ENCODE measurements around the gene PRKCH.

- TF ChIP-seq NRF1 (conservative IDR thresholded peaks at IDR 0.05; ENCODE audit: low read depth, low read length) (no peak), CTCF (IDR thresholded peaks at IDR 0.05 in 2 of 3, conservative IDR thresholded peaks at IDR 0.05 in 1 of 3; ENCODE audit: control insufficient read depth in 2 of 3, extremely low read depth in 1 of 3, insufficient read depth in 1 of 3, low read depth in 3 of 3, low read length in 3 of 3) (no peak), LARP7 (IDR thresholded peaks at IDR 0.05) (no peak), RAD21 (IDR thresholded peaks at IDR 0.05; ENCODE audit: insufficient read depth, low read depth, low read length) (no peak), CBFB (IDR thresholded peaks at IDR 0.05; ENCODE audit: low read depth) (no peak), PBX3 (IDR thresholded peaks at IDR 0.05; ENCODE audit: insufficient replicate concordance, low read depth, low read length) (no peak)
- TF ChIP-seq, protein P1, sequence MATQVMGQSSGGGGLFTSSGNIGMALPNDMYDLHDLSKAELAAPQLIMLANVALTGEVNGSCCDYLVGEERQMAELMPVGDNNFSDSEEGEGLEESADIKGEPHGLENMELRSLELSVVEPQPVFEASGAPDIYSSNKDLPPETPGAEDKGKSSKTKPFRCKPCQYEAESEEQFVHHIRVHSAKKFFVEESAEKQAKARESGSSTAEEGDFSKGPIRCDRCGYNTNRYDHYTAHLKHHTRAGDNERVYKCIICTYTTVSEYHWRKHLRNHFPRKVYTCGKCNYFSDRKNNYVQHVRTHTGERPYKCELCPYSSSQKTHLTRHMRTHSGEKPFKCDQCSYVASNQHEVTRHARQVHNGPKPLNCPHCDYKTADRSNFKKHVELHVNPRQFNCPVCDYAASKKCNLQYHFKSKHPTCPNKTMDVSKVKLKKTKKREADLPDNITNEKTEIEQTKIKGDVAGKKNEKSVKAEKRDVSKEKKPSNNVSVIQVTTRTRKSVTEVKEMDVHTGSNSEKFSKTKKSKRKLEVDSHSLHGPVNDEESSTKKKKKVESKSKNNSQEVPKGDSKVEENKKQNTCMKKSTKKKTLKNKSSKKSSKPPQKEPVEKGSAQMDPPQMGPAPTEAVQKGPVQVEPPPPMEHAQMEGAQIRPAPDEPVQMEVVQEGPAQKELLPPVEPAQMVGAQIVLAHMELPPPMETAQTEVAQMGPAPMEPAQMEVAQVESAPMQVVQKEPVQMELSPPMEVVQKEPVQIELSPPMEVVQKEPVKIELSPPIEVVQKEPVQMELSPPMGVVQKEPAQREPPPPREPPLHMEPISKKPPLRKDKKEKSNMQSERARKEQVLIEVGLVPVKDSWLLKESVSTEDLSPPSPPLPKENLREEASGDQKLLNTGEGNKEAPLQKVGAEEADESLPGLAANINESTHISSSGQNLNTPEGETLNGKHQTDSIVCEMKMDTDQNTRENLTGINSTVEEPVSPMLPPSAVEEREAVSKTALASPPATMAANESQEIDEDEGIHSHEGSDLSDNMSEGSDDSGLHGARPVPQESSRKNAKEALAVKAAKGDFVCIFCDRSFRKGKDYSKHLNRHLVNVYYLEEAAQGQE (IDR thresholded peaks at IDR 0.05; ENCODE audit: low read depth, low read length) = no peak
Measured at GRCh38 chr14:61491224-61491623, 169.8 kb downstream of the PRKCH start.

Measured in GM12878 (cell line).